ENCODE data around the gene GALNT9.

GALNT9 gene

DNA sequence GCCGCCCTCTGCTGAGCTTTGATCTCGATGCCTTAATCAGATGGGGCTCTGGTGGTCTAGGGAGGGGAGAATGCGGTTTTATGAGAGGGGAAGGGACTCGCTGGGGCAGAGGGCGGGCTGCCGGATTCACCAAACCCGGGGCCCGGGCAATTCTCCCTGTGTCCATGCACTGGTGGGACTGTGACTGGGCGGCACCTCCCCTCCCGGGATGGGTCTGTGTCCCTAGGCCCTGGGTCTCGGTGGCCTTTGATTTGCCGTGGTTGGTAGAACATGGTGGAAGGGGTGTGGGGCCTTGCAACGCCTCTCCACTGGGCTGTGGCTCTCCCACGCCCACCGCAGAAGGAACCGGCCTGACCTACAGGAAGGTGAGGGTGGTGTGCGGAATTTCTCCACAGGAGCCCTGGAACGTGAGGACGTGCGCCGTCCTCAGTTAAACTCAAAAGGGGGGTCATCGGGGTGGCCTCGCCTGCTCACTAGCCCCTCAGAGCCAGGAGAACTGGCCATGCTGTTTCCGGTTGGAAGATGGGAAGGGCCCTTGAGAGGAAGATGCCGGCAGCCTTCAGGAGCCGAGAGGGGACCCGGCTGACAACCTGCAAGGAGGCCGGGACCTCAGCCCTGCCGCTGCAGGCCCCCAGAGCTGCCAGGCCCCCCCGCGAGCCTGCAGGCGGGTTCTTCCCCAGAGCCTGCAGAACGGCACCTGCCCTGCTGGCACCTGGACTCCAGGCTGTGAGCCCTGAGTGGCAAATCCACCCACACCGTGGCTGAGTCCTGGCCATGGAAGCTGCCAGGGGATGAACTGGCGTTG lies 141.5 kb downstream of the GALNT9 start:
- no peak overlapping the region for H3K4me3 ChIP-seq (ENCODE audit: low read depth, low read length)

DNA sequence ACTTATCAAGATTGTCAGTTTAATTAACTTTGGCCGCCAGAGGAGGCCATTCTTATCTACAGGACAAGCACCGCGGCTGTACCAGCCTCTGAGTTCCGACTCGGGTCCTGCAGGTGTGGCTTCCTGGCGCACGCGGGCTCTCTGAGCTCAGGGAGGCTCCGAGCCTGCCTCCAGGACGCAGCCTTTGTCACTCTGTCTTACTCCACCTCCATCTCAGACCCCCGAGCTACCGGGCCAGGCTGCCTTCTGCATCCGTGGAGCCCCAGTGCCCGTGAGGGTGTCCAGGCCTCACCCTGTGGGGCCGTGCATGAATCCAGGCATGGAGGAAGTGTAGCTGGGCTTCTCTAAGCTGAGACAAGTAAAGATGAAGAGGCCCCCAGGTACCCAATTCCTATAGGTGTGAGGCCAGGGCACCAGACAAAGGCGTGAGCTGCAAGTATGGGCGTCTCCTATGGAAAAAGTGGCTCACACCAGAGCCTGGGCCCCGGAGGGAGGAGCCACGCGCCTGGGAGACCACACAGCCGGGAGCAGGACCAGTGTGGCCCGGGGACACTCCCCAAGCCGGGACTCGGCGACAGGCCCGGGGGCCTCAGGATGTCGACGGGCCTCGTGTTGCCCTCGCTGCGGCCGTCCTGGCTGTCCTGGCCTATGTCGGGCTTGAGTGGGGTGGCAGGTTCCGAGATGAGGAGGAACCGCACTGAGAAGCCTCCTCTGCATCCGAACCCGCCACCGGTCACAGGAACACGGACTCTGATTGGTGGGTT lies 142.3 kb downstream of the GALNT9 start:
- no peak overlapping the region for H3K4me3 ChIP-seq (ENCODE audit: low read depth, low read length)
- TF ChIP-seq, protein P1, sequence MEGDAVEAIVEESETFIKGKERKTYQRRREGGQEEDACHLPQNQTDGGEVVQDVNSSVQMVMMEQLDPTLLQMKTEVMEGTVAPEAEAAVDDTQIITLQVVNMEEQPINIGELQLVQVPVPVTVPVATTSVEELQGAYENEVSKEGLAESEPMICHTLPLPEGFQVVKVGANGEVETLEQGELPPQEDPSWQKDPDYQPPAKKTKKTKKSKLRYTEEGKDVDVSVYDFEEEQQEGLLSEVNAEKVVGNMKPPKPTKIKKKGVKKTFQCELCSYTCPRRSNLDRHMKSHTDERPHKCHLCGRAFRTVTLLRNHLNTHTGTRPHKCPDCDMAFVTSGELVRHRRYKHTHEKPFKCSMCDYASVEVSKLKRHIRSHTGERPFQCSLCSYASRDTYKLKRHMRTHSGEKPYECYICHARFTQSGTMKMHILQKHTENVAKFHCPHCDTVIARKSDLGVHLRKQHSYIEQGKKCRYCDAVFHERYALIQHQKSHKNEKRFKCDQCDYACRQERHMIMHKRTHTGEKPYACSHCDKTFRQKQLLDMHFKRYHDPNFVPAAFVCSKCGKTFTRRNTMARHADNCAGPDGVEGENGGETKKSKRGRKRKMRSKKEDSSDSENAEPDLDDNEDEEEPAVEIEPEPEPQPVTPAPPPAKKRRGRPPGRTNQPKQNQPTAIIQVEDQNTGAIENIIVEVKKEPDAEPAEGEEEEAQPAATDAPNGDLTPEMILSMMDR (IDR thresholded peaks at IDR 0.05; ENCODE audit: low read depth, low read length) = no peak

More for the DNA sequence above, 141.5 kb downstream of the GALNT9 start:
- TF ChIP-seq, protein P1 (IDR thresholded peaks at IDR 0.05; ENCODE audit: low read depth, low read length) = no peak

- no peak overlapping the region for H3K4me3 ChIP-seq (ENCODE audit: low read depth, low read length)
- TF ChIP-seq, protein P1 (IDR thresholded peaks at IDR 0.05; ENCODE audit: low read depth, low read length) = no peak
Observed at GRCh38 chr12:132186208-132186856, 143.1 kb downstream of the GALNT9 start.

DNA sequence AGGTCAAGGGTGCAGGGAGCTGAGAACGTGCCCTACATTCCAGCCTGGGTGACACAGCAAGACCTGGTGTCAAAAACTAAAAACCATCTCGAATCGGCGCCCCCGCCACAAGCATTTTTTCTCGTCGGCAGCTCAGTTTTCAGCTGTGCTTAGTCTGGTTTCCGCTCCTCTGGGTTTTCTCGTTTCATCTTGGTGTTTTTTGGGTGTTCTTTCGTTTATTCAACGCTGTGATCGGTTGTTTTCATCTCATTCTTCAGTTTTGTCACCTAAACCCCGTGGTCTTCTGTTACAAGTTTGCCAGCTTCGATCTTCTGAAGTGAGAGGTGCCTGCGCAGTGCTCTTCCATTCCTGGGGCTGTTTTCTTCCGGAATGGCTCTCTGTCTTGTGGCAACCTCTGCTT lies 143.7 kb downstream of the GALNT9 start:
- H3K4me3 ChIP-seq (ENCODE audit: low read depth, low read length) = no peak overlapping the region
- TF ChIP-seq, protein P1 (IDR thresholded peaks at IDR 0.05; ENCODE audit: low read depth, low read length) = no peak

- TF ChIP-seq, protein P1 (IDR thresholded peaks at IDR 0.05; ENCODE audit: low read depth, low read length) = no peak
- H3K4me3 ChIP-seq (ENCODE audit: low read depth, low read length) = no peak overlapping the region
Observed at GRCh38 chr12:132182711-132183365, 146.6 kb downstream of the GALNT9 start.

GRCh38 chr12:132182206-132182710 lies 147.1 kb downstream of the GALNT9 start:
- no peak overlapping the region for H3K4me3 ChIP-seq (ENCODE audit: low read depth, low read length)
- TF ChIP-seq, protein P1 (IDR thresholded peaks at IDR 0.05; ENCODE audit: low read depth, low read length) = no peak
